Immature natural killer cell (primary cell): ENCODE data around the gene MVP. TPM values are rescaled to one million over a fixed set of nuclear protein-coding genes. Genes with fewer than 3 reads are reported as not detected.
"Not testable (repeated sequence)": the region's sequence is repeated elsewhere in the genome, so short reads cannot be mapped to it uniquely, and the experiment has no call there.

ENCODE experiments used
- DNase-seq, 3 donors: peaks; one replicate each; pipeline ENCODE4 v3.0.0; 2022; ENCODE audit warnings: mixed read lengths in 1 of 3
- H3K27ac Mint-ChIP-seq, 6 donors: one replicate each; pipeline ENCODE4 v1.8.0; 2020; ENCODE audit warnings: mixed read lengths in 6 of 6, mild to moderate bottlenecking in 5 of 6, inconsistent platforms in 4 of 6, moderate library complexity in 3 of 6
- H3K27me3 Mint-ChIP-seq, 3 donors: one replicate each; pipeline ENCODE4 v1.8.0; 2020 to 2021; ENCODE audit warnings: low read depth in 3 of 3, mild to moderate bottlenecking in 3 of 3, mixed read lengths in 3 of 3, moderate library complexity in 3 of 3, inconsistent platforms in 1 of 3
- H3K36me3 Mint-ChIP-seq, 3 donors: one replicate each; pipeline ENCODE4 v1.8.0; 2020; ENCODE audit warnings: mixed read lengths in 3 of 3, inconsistent platforms in 2 of 3, mild to moderate bottlenecking in 2 of 3
- H3K4me1 Mint-ChIP-seq, 2 donors: one replicate each; pipeline ENCODE4 v1.8.0; 2020; ENCODE audit warnings: inconsistent platforms in 2 of 2, mild to moderate bottlenecking in 2 of 2, mixed read lengths in 2 of 2, moderate library complexity in 1 of 2
- H3K4me3 Mint-ChIP-seq, 5 donors: one replicate each; pipeline ENCODE4 v1.8.0; 2020; ENCODE audit warnings: mild to moderate bottlenecking in 5 of 5, mixed read lengths in 5 of 5, inconsistent platforms in 3 of 5, moderate library complexity in 3 of 5
- H3K9me3 Mint-ChIP-seq, 6 donors: one replicate each; pipeline ENCODE4 v1.8.0; 2020; ENCODE audit warnings: mild to moderate bottlenecking in 6 of 6, mixed read lengths in 6 of 6, inconsistent platforms in 4 of 6, moderate library complexity in 3 of 6
- polyA plus RNA-seq, 3 donors: library from polyadenylated mRNA; unstranded; fragments of 300-500 nt; fragmentation: Illumina TruSeq; gene quantifications; one replicate each; pipeline ENCODE4 v1.2.3, GENCODE V29; 2021

The MVP gene
- polyA plus RNA-seq, 3 donors from 2014 or later, result 103 to 195 (median 142) TPM

GRCh38 chr16:29864205-29864604, 43.9 kb downstream of the MVP start:
- peaks cover 0 to 5% (median 2%) of the 10 kb centered on the region in 3 donors for H3K27me3 Mint-ChIP-seq
- H3K4me1 Mint-ChIP-seq, result peaks cover 24 to 26% of the 10 kb centered on the region in 2 donors
- peak overlapping the region in 1 of 6 donors; percentile 49 for H3K27ac Mint-ChIP-seq
- no peak overlapping the region for H3K4me3 Mint-ChIP-seq
- H3K9me3 Mint-ChIP-seq, result no peaks in the 10 kb centered on the region
- DNase-seq, result no peak
- peaks cover 0 to 6% (median 3%) of the 10 kb centered on the region in 3 donors for H3K36me3 Mint-ChIP-seq

DNA sequence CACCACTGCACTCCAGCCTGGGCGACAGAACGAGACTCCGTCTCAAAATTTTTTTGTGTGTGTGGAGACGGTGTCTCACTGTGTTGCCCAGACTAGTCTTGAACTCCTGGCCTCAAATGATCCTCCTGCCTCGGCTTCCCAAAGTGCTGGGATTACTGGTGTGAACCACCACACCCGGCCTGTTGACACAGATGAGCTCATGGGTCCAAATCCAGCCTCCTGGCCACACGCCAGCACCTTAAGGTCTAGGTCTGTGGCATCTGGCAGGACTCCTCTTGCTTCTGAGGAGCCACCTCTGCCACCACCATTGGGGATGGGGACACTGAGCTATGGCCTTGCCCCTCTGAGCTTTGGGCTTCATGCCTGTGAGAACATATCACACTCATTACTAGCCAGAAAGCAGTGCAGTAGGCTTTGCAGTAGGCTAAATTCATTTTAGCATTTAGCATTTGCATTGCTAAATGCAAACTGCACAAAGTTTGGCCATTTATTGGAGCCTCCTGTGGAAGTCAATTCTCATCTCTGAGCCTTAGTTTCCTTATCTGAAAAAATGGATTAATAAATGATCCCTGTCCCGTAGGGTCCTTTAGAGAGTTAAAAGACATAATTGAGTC, 48.2 kb downstream of the MVP start:
- Mint-ChIP-seq H3K27ac (no peak overlapping the region), H3K27me3 (peaks cover 0 to 4% (median 2%) of the 10 kb centered on the region in 3 donors), H3K4me1 (peaks cover 1 to 2% of the 10 kb centered on the region in 2 donors), H3K36me3 (no peaks in the 10 kb centered on the region), H3K4me3 (no peak overlapping the region), H3K9me3 (no peaks in the 10 kb centered on the region)
- no peak for DNase-seq

DNA sequence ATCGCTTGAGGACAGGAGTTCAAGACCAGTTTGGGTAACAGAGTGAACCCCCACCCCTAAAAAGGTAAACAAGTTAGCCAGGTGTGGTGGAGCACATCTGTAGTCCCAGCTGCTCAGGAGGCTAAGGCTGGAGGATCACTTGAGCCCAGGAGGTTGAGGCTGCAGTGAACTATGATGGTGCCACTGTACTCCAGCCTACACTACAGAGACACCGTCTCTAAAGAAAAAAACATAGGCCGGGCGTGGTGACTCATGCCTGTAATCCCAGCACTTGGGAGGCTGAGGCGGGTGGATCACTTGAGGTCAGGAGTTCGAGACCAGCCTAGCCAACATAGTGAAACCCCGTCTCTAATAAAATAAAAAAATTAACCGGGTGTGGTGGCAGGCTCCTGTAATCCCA, 48.8 kb downstream of the MVP start:
- not testable (repeated sequence) for H3K27ac Mint-ChIP-seq

GRCh38 chr16:29871822-29872546, 51.7 kb downstream of the MVP start:
- peaks cover 0 to 8% (median 7%) of the 10 kb centered on the region in 3 donors for H3K27me3 Mint-ChIP-seq
- H3K4me3 Mint-ChIP-seq, result no peak overlapping the region
- no peak overlapping the region for H3K27ac Mint-ChIP-seq
- H3K4me1 Mint-ChIP-seq, result peaks cover 12 to 13% of the 10 kb centered on the region in 2 donors
- no peak for DNase-seq
- no peaks in the 10 kb centered on the region for H3K36me3 Mint-ChIP-seq
- H3K9me3 Mint-ChIP-seq, result no peaks in the 10 kb centered on the region

More for the DNA sequence above, 48.8 kb downstream of the MVP start:
- not testable (repeated sequence) for DNase-seq, H3K9me3 Mint-ChIP-seq, H3K4me1 Mint-ChIP-seq, H3K27me3 Mint-ChIP-seq, H3K36me3 Mint-ChIP-seq, H3K4me3 Mint-ChIP-seq

DNA sequence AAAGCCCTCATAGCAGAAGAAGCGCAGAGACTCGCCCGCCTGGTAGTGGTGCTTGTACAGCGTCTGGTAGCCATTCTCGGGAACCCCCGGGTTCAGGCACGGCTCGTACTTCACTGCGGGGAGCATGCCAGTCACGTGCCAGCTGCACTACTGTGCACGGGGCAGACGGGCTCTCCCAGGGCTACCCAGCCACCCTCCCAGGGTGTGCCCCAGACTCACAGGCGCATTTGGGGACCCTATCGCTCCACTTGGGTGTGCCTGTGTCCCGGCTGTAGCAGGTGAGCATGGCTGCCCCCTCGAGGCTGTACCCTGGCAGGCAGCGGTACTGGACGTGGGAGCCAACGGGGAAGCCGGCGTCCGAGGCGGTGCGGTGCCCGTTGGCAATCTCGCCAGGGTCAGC, 53.1 kb downstream of the MVP start:
- Mint-ChIP-seq H3K4me1 (peaks cover 22% of the 10 kb centered on the region in 2 donors), H3K27me3 (peaks cover 4 to 14% (median 10%) of the 10 kb centered on the region in 3 donors), H3K9me3 (no peaks in the 10 kb centered on the region), H3K27ac (no peak overlapping the region), H3K36me3 (no peaks in the 10 kb centered on the region), H3K4me3 (no peak overlapping the region)
- no peak for DNase-seq

DNA sequence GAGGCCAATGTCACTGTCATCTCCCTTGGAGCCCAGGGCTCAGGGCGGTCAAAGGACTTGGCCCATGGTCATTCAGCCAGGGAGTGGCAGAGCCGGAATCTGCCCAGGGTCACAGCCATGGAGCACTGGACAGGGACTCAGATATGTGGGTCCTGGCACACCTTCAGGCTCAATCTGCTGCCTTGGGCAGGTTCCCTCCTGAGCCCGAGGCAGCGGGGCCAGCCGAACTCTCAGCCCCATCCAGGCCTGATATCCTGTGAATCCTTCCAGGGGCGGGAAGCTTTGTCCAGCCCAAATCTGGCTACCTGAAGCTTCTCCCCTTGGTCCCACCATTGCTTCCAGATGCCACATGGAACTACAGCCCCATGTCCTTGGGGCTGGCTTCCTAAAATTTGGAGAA, 54.9 kb downstream of the MVP start:
- H3K27ac Mint-ChIP-seq, result no peak overlapping the region
- H3K9me3 Mint-ChIP-seq, result no peaks in the 10 kb centered on the region
- peak overlapping the region in 1 of 5 donors; percentile 21 for H3K4me3 Mint-ChIP-seq
- peaks cover 22% of the 10 kb centered on the region in 2 donors for H3K4me1 Mint-ChIP-seq
- peaks cover 4 to 16% (median 16%) of the 10 kb centered on the region in 3 donors for H3K27me3 Mint-ChIP-seq
- DNase-seq, result no peak
- no peaks in the 10 kb centered on the region for H3K36me3 Mint-ChIP-seq

DNA sequence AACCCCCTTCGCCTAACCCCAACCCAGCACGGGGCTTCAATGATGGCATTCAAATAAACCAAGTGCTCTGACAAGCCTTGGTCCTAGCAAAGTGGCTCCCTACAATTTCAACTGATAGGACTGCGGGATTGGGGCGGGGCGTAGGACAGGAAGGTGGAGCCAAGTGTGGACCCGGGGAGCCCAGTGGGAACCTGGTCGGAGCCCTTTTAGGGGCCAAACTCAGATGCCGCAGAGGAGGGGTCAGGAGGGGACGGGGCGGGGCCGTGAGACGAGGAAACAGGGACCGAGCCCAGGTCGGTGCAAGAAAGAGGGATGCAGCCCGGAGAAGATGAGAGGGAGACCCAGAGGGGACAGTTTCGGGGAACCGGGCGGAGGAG, 55.9 kb downstream of the MVP start:
- no peak overlapping the region for H3K27ac Mint-ChIP-seq
- peaks cover 22% of the 10 kb centered on the region in 2 donors for H3K4me1 Mint-ChIP-seq
- no peak for DNase-seq
- no peaks in the 10 kb centered on the region for H3K9me3 Mint-ChIP-seq
- no peaks in the 10 kb centered on the region for H3K36me3 Mint-ChIP-seq
- H3K27me3 Mint-ChIP-seq, result peaks cover 6 to 16% (median 16%) of the 10 kb centered on the region in 3 donors
- H3K4me3 Mint-ChIP-seq, result peak overlapping the region; percentile 54 to 75 (median 68)

DNA sequence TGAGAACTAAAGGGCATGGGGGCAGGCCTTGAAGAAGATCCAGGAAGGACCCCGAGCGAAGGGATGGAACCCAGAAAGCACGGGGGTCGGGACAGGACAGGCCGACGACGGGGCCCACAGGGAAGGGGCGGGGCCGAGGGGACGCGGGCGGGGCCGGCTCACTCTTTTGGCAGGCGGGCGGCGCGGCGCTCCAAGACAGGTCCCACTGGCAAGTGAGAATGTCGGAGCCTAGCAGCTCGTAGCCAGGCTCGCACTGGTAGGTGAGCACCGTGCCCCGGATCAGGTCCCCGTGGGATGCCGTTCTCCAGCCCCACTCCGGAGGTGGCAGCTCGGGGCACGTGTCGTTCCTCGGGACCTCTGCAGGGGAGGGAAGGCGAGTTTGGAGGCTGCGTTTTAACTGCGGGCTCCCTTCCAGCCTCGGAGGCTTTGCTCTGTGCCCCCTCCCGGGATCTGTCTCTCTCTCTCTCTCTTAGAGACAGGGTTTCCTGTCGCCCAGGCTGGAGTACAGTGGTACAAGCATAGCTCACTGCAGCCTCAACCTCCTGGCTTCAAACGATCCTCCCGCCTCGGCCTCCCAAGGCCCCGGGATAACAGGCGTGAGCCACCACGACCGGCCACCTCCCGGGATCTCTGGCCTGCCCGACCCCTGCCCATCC, 56.5 kb downstream of the MVP start:
- DNase-seq, result no peak
- Mint-ChIP-seq H3K9me3 (no peaks in the 10 kb centered on the region), H3K36me3 (no peaks in the 10 kb centered on the region), H3K4me3 (peak overlapping the region; percentile 54 to 75 (median 68)), H3K27ac (no peak overlapping the region), H3K4me1 (peaks cover 22% of the 10 kb centered on the region in 2 donors), H3K27me3 (peaks cover 7 to 16% (median 16%) of the 10 kb centered on the region in 3 donors)

GRCh38 chr16:29877266-29877961, 57.2 kb downstream of the MVP start:
- H3K36me3 Mint-ChIP-seq, result no peaks in the 10 kb centered on the region
- H3K27me3 Mint-ChIP-seq, result peaks cover 7 to 16% (median 16%) of the 10 kb centered on the region in 3 donors
- no peak overlapping the region for H3K27ac Mint-ChIP-seq
- peak overlapping the region; percentile 57 to 79 (median 63) for H3K4me3 Mint-ChIP-seq
- peaks cover 22% of the 10 kb centered on the region in 2 donors for H3K4me1 Mint-ChIP-seq
- H3K9me3 Mint-ChIP-seq, result no peaks in the 10 kb centered on the region
- peak; percentile 11 to 33 (median 23) for DNase-seq

DNA sequence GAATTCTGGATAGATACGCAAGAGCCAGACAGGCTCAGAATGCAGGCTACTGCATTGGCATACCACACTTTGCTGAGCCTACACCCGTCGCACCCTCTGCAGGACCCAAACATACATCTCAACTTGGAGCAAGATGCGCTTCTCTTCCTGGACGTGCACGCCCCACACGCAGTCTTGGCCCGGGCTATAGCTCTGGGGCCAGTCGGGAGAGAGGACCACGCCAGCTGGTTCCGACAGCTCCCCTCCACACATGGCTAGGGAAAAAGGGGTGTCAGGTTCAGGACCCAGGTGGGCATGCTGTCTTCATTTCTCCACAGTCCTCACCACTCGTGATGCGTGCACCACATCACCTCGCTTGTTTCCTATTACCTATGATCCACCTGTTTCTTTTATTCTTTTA, 57.9 kb downstream of the MVP start:
- peaks cover 22% of the 10 kb centered on the region in 2 donors for H3K4me1 Mint-ChIP-seq
- H3K9me3 Mint-ChIP-seq, result no peaks in the 10 kb centered on the region
- peaks cover 7 to 16% (median 16%) of the 10 kb centered on the region in 3 donors for H3K27me3 Mint-ChIP-seq
- DNase-seq, result no peak
- no peak overlapping the region for H3K27ac Mint-ChIP-seq
- peak overlapping the region in 1 of 5 donors; percentile 79 for H3K4me3 Mint-ChIP-seq
- no peaks in the 10 kb centered on the region for H3K36me3 Mint-ChIP-seq

DNA sequence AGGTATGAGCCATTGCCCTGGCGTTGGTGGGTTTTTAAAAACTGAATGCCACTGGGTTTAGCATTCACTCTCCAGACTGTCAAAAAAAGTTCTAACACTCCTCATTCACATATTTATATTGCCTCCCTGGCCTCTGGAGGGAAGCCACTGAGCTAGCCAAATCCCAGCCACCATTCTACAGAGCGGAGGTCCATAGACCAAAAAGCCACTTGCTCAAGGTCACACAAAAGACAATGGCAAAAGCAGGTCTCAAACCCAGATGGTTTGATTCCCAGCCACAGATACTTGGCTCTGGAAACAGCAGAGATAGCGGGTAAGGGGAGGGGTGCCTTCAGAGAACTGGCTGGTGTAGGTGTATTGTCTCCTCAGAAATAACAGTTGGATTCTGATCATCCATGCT, 60.8 kb downstream of the MVP start:
- H3K4me3 Mint-ChIP-seq, result no peak overlapping the region
- no peak for DNase-seq
- peaks cover 7 to 15% (median 15%) of the 10 kb centered on the region in 3 donors for H3K27me3 Mint-ChIP-seq
- H3K9me3 Mint-ChIP-seq, result no peaks in the 10 kb centered on the region
- H3K4me1 Mint-ChIP-seq, result peaks cover 18 to 19% of the 10 kb centered on the region in 2 donors
- H3K36me3 Mint-ChIP-seq, result no peaks in the 10 kb centered on the region
- no peak overlapping the region for H3K27ac Mint-ChIP-seq

- no peaks in the 10 kb centered on the region for H3K4me1 Mint-ChIP-seq
- peak overlapping the region in 1 of 6 donors; percentile 28 for H3K27ac Mint-ChIP-seq
- H3K36me3 Mint-ChIP-seq, result no peaks in the 10 kb centered on the region
- H3K27me3 Mint-ChIP-seq, result peaks cover 3 to 11% (median 4%) of the 10 kb centered on the region in 3 donors
- no peak for DNase-seq
- H3K9me3 Mint-ChIP-seq, result no peaks in the 10 kb centered on the region
- H3K4me3 Mint-ChIP-seq, result no peak overlapping the region
Measured at GRCh38 chr16:29883987-29884386, 63.7 kb downstream of the MVP start.

DNA sequence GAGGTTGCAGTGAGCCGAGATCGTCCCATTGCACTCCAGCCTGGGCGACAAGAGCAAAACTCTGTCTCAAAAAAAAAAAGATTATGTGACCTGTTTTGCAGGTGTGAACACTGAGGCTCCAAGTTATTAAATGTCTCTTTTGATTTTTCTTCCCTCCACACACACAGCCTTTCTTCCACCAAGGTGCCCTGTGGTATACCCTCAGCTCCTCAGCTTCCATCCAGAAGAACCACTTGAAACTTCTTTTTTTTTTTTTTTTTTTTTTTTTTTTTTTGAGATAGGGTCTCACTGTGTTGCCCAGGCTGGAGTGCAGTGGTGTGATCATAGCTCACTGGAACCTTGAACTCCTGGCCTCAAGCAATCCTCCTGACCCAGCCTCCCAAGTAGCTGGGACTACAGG, 69.1 kb downstream of the MVP start:
- not testable (repeated sequence) for DNase-seq, H3K36me3 Mint-ChIP-seq, H3K9me3 Mint-ChIP-seq, H3K27ac Mint-ChIP-seq, H3K4me1 Mint-ChIP-seq, H3K4me3 Mint-ChIP-seq
- peaks cover 0 to 11% (median 2%) of the 10 kb centered on the region in 3 donors for H3K27me3 Mint-ChIP-seq
